Measurements from ENCODE around the gene TP53BP2.
"Not testable (repeated sequence)": the region's sequence is repeated elsewhere in the genome, so short reads cannot be mapped to it uniquely, and the experiment has no call there.

The TP53BP2 gene

GRCh38 chr1:223829678-223830077 is 16.1 kb downstream of the TP53BP2 start:
- DNase-seq = no peak

GRCh38 chr1:223828162-223828848 is 17.4 kb downstream of the TP53BP2 start:
- DNase-seq = no peak

- DNase-seq = no peak
These were observed 18.5 kb downstream of the TP53BP2 start for GRCh38 chr1:223827193-223827663.

GRCh38 chr1:223825767-223826748 is 19.7 kb downstream of the TP53BP2 start:
- no peak for DNase-seq

- no peak for DNase-seq
These were observed 21.0 kb downstream of the TP53BP2 start for GRCh38 chr1:223824712-223825111.

GRCh38 chr1:223824287-223824686 is 21.5 kb downstream of the TP53BP2 start:
- no peak for DNase-seq

- DNase-seq = no peak
These were observed 24.8 kb downstream of the TP53BP2 start for GRCh38 chr1:223820971-223821370.

- no peak for DNase-seq
These were observed 25.3 kb downstream of the TP53BP2 start for GRCh38 chr1:223820515-223820858.

- no peak for DNase-seq
These were observed 25.8 kb downstream of the TP53BP2 start for GRCh38 chr1:223819730-223820514.

GRCh38 chr1:223817265-223817664 is 28.5 kb downstream of the TP53BP2 start:
- not testable (repeated sequence) for DNase-seq

- no peak for DNase-seq
These were observed 29.9 kb downstream of the TP53BP2 start for GRCh38 chr1:223815865-223816264.

GRCh38 chr1:223815020-223815853 is 30.5 kb downstream of the TP53BP2 start:
- DNase-seq = no peak

- no peak for DNase-seq
These were observed 32.1 kb downstream of the TP53BP2 start for GRCh38 chr1:223813645-223814044.

GRCh38 chr1:223811634-223812101 is 34.1 kb downstream of the TP53BP2 start:
- no peak for DNase-seq

- DNase-seq = no peak
These were observed 35.2 kb downstream of the TP53BP2 start for GRCh38 chr1:223810586-223810985.

- DNase-seq = not testable (repeated sequence)
These were observed 35.8 kb downstream of the TP53BP2 start for GRCh38 chr1:223809905-223810304.

- DNase-seq = no peak
These were observed 42.5 kb downstream of the TP53BP2 start for GRCh38 chr1:223803211-223803610.

GRCh38 chr1:223802602-223803001 is 43.1 kb downstream of the TP53BP2 start:
- DNase-seq = no peak

- DNase-seq = no peak
These were observed 43.7 kb downstream of the TP53BP2 start for GRCh38 chr1:223802032-223802431.

GRCh38 chr1:223796210-223796609 is 49.5 kb downstream of the TP53BP2 start:
- no peak for DNase-seq

GRCh38 chr1:223794136-223794880 is 51.4 kb downstream of the TP53BP2 start:
- no peak for DNase-seq

All from activated naive CD4-positive, alpha-beta T cell (primary cell).